Skeletal muscle satellite cell (primary cell): ENCODE results near the gene NUMB.

Experiments
- H3K27me3 ChIP-seq: 2 replicates; pipeline ENCODE4 v1.7.0; 2013; ENCODE audit warnings: low read length; ENCODE audit not compliant: control insufficient read depth, insufficient read depth
- H3K36me3 ChIP-seq: 2 replicates; pipeline ENCODE4 v1.7.0; 2013; ENCODE audit warnings: mild to moderate bottlenecking, control low read depth, low read length; ENCODE audit not compliant: insufficient read depth
- H3K4me1 ChIP-seq: 2 replicates; pipeline ENCODE4 v1.7.0; 2013; ENCODE audit warnings: low read length; ENCODE audit not compliant: control insufficient read depth, insufficient read depth
- H3K4me2 ChIP-seq: 2 replicates; pipeline ENCODE4 v1.7.0; 2013; ENCODE audit warnings: mild to moderate bottlenecking, low read length
- H3K4me3 ChIP-seq: 2 replicates; pipeline ENCODE4 v1.7.0; 2013; ENCODE audit warnings: low read length
- H3K9ac ChIP-seq: 2 replicates; pipeline ENCODE4 v1.7.0; 2013; ENCODE audit warnings: mild to moderate bottlenecking, low read depth, low read length, moderate library complexity
- H3K9me3 ChIP-seq: replicated peaks from 2 replicates; pipeline ENCODE4 v1.7.0; 2013; ENCODE audit warnings: mild to moderate bottlenecking, control low read depth, low read length

Gene NUMB

GRCh38 chr14:73254247-73255004, 203.9 kb downstream of the NUMB start:
- Histone ChIP-seq H3K9ac (no peak overlapping the region), H3K4me2 (no peak overlapping the region), H3K9me3 (no peaks in the 10 kb centered on the region), H3K36me3 (no peaks in the 10 kb centered on the region), H3K4me1 (no peaks in the 10 kb centered on the region), H3K4me3 (no peak overlapping the region), H3K27me3 (no peaks in the 10 kb centered on the region)

- H3K36me3 ChIP-seq, result no peaks in the 10 kb centered on the region
- H3K4me1 ChIP-seq, result peaks cover 3% of the 10 kb centered on the region
- no peak overlapping the region for H3K4me2 ChIP-seq
- H3K4me3 ChIP-seq, result no peak overlapping the region
- no peak overlapping the region for H3K9ac ChIP-seq
- H3K9me3 ChIP-seq, result no peaks in the 10 kb centered on the region
- H3K27me3 ChIP-seq, result no peaks in the 10 kb centered on the region
Measured at GRCh38 chr14:73253721-73254120, 204.6 kb downstream of the NUMB start.

GRCh38 chr14:73253323-73253610, 205.1 kb downstream of the NUMB start:
- Histone ChIP-seq H3K9ac (no peak overlapping the region), H3K4me3 (no peak overlapping the region), H3K36me3 (no peaks in the 10 kb centered on the region), H3K4me1 (peaks cover 8% of the 10 kb centered on the region), H3K9me3 (no peaks in the 10 kb centered on the region), H3K27me3 (no peaks in the 10 kb centered on the region), H3K4me2 (no peak overlapping the region)

- Histone ChIP-seq H3K4me1 (peaks cover 8% of the 10 kb centered on the region), H3K9ac (no peak overlapping the region), H3K9me3 (no peaks in the 10 kb centered on the region), H3K36me3 (no peaks in the 10 kb centered on the region), H3K27me3 (no peaks in the 10 kb centered on the region), H3K4me3 (no peak overlapping the region), H3K4me2 (no peak overlapping the region)
Measured at GRCh38 chr14:73252491-73253322, 205.6 kb downstream of the NUMB start.

GRCh38 chr14:73251516-73252215, 206.7 kb downstream of the NUMB start:
- Histone ChIP-seq H3K4me3 (no peak overlapping the region), H3K27me3 (no peaks in the 10 kb centered on the region), H3K9ac (no peak overlapping the region), H3K4me1 (peaks cover 8% of the 10 kb centered on the region), H3K9me3 (no peaks in the 10 kb centered on the region), H3K4me2 (no peak overlapping the region), H3K36me3 (no peaks in the 10 kb centered on the region)

GRCh38 chr14:73250781-73251500, 207.4 kb downstream of the NUMB start:
- Histone ChIP-seq H3K9ac (no peak overlapping the region), H3K4me3 (no peak overlapping the region), H3K36me3 (no peaks in the 10 kb centered on the region), H3K4me1 (peaks cover 8% of the 10 kb centered on the region), H3K4me2 (no peak overlapping the region), H3K27me3 (no peaks in the 10 kb centered on the region), H3K9me3 (no peaks in the 10 kb centered on the region)

- no peaks in the 10 kb centered on the region for H3K36me3 ChIP-seq
- H3K27me3 ChIP-seq, result no peaks in the 10 kb centered on the region
- no peaks in the 10 kb centered on the region for H3K9me3 ChIP-seq
- H3K4me1 ChIP-seq, result peaks cover 14% of the 10 kb centered on the region
- H3K9ac ChIP-seq, result no peak overlapping the region
- H3K4me3 ChIP-seq, result no peak overlapping the region
- H3K4me2 ChIP-seq, result no peak overlapping the region
Measured at GRCh38 chr14:73250317-73250713, 208.0 kb downstream of the NUMB start.

GRCh38 chr14:73249564-73250316, 208.6 kb downstream of the NUMB start:
- H3K27me3 ChIP-seq, result no peaks in the 10 kb centered on the region
- no peaks in the 10 kb centered on the region for H3K9me3 ChIP-seq
- no peaks in the 10 kb centered on the region for H3K36me3 ChIP-seq
- H3K4me3 ChIP-seq, result no peak overlapping the region
- peaks cover 14% of the 10 kb centered on the region for H3K4me1 ChIP-seq
- no peak overlapping the region for H3K4me2 ChIP-seq
- H3K9ac ChIP-seq, result no peak overlapping the region

- no peak overlapping the region for H3K9ac ChIP-seq
- H3K36me3 ChIP-seq, result no peaks in the 10 kb centered on the region
- H3K4me1 ChIP-seq, result peaks cover 14% of the 10 kb centered on the region
- H3K4me3 ChIP-seq, result no peak overlapping the region
- no peaks in the 10 kb centered on the region for H3K27me3 ChIP-seq
- H3K9me3 ChIP-seq, result no peaks in the 10 kb centered on the region
- no peak overlapping the region for H3K4me2 ChIP-seq
Measured at GRCh38 chr14:73249108-73249507, 209.2 kb downstream of the NUMB start.

GRCh38 chr14:73248108-73248868, 210.1 kb downstream of the NUMB start:
- Histone ChIP-seq H3K4me1 (peaks cover 14% of the 10 kb centered on the region), H3K9me3 (no peaks in the 10 kb centered on the region), H3K9ac (no peak overlapping the region), H3K4me2 (no peak overlapping the region), H3K4me3 (no peak overlapping the region), H3K27me3 (peaks cover 8% of the 10 kb centered on the region), H3K36me3 (no peaks in the 10 kb centered on the region)
